HG03280 (cell line): ENCODE data around the gene CTDSP1.

ENCODE experiments used
- ATAC-seq: cut with Tn5 transposase; IDR thresholded peaks from one replicate; pipeline ENCODE4 v1.9.1; 2021; ENCODE audit warnings: mild to moderate bottlenecking, moderate library complexity; ENCODE audit not compliant: unreplicated experiment

CTDSP1 gene

GRCh38 chr2:218398437-218399390 lies 954 bp upstream of the CTDSP1 start:
- peak; percentile 24 for ATAC-seq

DNA sequence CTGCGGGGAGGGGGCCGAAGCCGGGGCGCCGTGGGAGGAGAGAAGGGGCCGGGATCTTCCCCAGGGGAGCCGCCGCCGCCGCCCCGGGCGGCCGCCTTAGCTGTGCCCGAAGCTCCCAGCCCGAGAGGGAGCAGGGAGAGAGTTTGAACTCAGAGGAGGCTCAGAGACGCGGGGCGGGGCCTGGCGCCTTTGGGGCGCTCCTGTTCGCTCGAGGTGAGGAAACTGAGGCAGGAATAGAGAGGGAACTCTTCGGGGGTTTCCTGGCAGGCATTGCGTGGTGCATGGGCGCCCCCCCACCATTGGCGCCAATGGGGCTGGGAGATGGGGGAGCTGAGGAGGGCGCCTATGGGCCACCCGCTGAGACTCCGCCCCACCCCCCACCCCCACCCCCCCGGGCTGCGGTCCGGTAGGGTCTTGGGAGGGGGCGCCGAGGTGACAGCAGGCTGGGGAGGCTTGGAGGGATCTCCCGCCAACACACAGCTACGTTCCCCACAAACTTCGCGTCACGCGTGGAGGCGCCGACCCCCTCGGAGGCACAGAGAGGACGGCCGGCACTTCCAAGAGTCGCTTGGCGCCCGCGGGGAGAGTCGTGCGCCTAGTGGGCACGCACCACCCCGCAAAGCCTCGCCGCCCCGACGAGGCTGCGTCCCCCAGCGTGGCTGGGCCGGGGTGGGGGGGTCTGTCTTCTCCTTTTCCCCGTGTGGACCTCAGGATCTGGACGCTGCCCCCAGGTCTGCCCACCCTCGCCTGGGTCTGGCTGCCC lies 680 bp downstream of the CTDSP1 start:
- no peak for ATAC-seq

DNA sequence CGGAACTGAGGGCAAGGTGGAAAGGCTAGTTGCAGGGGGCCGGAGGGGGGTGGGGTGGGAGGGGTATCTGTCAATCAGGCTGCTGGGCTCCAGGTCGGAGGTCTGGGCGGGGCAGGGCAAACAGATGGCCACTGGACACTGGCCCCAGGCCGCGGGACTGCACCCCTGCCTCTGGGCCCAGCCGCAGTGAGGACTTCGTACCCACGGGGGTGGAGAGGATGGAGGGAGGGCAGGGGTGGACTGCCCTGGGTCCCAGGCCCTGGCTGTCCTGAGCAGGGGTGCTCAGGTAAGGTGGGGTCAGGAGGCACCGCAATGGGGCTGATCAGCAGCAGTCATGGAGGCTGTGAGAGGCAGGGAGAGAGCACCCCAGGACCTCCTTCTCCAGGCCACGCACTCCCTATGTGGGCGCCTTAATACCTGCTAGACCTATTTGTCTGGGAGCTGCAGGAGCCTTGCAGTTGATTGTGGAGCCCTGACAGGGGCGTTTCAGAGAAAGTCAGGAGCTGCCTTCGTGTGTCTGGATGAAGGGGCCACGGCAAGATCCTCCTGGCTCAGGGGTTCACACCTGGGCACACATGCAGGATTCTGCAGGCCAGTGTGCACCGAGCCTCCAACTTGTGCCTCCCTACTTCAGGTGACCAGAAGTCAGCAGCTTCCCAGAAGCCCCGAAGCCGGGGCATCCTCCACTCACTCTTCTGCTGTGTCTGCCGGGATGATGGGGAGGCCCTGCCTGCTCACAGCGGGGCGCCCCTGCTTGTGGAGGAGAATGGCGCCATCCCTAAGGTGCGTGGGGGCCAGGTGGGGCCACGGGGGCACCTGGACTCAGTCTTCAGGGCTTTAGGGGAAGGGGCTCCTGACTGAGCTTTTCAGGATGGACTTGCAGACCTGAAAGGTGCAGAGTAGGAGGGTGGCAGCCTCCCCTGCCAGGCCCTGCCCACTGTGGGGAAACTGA lies 1.5 kb downstream of the CTDSP1 start:
- ATAC-seq, result no peak

DNA sequence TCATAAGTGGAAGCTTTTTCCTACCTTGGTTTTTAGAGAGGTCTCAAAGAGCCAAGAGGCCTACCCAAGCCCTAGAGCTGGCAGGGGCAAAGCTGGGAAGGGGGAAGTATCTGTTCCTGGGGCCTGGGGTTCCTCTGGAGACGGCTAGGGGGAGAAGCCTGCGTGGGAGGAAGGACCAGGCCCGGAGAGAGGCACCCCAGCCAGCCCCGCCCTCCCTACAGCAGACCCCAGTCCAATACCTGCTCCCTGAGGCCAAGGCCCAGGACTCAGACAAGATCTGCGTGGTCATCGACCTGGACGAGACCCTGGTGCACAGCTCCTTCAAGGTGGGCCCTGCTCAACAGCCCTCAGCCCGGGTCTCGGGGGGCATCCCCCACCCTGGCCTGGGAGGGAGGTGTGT lies 2.2 kb downstream of the CTDSP1 start:
- ATAC-seq, result no peak

GRCh38 chr2:218402491-218402901 lies 2.8 kb downstream of the CTDSP1 start:
- no peak for ATAC-seq

DNA sequence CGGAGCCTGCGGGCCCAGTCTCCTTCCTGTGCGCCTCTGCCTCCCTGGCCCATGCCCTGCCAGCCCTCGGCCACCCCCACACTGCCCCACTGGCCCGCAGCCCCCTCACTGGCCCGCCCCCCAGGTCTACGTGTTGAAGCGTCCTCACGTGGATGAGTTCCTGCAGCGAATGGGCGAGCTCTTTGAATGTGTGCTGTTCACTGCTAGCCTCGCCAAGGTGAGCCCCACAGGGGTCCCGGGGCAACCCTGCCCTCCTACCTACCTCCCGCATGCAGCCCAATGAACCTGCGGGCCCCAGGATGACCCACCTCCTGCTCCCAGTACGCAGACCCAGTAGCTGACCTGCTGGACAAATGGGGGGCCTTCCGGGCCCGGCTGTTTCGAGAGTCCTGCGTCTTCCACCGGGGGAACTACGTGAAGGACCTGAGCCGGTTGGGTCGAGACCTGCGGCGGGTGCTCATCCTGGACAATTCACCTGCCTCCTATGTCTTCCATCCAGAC lies 3.3 kb downstream of the CTDSP1 start:
- no peak for ATAC-seq

DNA sequence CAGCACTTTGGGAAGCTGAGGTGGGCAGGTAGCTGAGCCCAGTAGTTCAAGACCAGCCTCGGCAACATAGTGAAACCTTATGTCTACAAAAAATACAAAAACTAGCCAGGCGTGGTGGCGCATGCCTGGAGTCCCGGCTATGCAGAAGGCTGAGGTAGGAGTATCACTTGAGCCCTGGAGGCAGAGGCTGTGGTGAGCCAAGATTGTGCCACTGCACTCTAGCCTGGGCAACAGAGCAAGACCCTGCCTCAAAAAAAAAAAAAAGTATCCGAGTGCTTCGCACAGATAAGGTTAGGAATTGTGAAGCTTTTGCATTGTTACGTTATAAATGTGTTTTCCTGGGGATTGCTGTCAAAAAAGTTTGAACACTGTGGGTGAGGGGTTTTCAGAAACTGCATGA lies 4.1 kb downstream of the CTDSP1 start:
- ATAC-seq, result no peak

DNA sequence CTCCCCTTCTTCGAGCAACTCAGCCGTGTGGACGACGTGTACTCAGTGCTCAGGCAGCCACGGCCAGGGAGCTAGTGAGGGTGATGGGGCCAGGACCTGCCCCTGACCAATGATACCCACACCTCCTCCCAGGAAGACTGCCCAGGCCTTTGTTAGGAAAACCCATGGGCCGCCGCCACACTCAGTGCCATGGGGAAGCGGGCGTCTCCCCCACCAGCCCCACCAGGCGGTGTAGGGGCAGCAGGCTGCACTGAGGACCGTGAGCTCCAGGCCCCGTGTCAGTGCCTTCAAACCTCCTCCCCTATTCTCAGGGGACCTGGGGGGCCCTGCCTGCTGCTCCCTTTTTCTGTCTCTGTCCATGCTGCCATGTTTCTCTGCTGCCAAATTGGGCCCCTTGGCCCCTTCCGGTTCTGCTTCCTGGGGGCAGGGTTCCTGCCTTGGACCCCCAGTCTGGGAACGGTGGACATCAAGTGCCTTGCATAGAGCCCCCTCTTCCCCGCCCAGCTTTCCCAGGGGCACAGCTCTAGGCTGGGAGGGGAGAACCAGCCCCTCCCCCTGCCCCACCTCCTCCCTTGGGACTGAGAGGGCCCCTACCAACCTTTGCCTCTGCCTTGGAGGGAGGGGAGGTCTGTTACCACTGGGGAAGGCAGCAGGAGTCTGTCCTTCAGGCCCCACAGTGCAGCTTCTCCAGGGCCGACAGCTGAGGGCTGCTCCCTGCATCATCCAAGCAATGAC lies 4.8 kb downstream of the CTDSP1 start:
- no peak for ATAC-seq

DNA sequence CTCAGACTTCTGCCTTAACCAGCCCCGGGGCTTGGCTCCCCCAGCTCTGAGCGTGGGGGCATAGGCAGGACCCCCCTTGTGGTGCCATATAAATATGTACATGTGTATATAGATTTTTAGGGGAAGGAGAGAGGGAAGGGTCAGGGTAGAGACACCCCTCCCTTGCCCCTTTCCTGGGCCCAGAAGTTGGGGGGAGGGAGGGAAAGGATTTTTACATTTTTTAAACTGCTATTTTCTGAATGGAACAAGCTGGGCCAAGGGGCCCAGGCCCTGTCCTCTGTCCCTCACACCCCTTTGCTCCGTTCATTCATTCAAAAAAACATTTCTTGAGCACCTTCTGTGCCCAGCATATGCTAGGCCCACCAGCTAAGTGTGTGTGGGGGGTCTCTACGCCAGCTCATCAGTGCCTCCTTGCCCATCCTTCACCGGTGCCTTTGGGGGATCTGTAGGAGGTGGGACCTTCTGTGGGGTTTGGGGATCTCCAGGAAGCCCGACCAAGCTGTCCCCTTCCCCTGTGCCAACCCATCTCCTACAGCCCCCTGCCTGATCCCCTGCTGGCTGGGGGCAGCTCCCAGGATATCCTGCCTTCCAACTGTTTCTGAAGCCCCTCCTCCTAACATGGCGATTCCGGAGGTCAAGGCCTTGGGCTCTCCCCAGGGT lies 5.5 kb downstream of the CTDSP1 start:
- ATAC-seq, result no peak

DNA sequence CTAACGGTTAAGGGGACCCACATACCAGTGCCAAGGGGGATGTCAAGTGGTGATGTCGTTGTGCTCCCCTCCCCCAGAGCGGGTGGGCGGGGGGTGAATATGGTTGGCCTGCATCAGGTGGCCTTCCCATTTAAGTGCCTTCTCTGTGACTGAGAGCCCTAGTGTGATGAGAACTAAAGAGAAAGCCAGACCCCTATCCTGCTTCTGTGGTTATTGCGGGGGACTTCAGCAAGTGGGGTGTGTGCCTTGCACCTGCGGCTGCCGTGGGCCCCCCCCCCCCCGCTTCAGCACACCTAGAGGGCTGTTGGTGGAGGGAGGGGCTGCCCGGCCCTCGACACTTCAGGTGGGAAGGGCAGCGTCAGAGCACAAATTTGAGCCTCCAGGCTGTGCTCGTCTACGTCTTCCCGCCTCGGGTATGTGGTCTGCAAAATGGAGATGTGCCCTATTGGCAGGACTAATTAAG lies 6.1 kb downstream of the CTDSP1 start:
- peak; percentile 1 for ATAC-seq

- ATAC-seq, result peak; percentile 87
Measured at GRCh38 chr2:218406209-218406948, 6.7 kb downstream of the CTDSP1 start.

- peak; percentile 1 for ATAC-seq
Measured at GRCh38 chr2:218406949-218407618, 7.4 kb downstream of the CTDSP1 start.

DNA sequence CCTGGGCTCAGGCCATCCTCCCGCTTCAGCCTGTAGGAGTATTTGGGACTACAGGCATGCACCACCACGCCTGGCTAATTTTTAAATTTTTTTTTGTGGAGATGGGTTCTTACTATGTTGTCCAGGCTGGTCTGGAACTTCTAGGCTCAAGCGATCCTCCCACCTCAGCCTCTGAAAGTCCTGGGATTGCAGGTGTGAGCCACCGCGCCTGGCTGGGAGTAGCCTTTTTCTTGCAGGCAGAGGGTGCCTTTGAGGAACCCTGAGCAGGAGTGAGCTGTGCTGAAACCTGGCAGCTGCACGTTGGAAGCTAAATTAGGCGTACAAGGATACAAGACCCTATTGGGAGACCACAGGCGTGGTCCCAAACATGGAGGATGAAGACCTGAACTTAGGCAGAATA lies 8.0 kb downstream of the CTDSP1 start:
- ATAC-seq, result no peak

DNA sequence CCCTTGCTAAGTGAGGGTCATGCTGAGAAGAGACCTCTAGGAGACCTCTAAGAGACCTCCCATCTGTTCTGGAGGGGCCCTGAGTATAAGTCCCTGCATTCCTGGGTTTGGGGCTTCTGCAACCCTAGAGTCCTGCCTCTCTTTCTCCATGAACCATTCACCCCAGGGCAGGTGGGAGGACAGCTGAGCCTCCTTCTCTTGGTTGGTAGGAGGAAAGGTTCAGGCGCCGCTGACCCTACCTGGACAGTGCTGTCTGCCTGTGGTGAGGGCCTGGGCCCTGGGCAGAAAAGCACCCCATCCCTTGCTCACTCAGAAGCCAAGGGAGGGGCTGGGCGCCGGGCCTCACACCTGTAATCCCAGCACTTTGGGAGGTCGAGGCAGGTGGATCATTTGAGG lies 18.7 kb downstream of the CTDSP1 start:
- ATAC-seq, result no peak

GRCh38 chr2:218418717-218419458 lies 19.2 kb downstream of the CTDSP1 start, which contains the start of gene VIL1:
Gene VIL1, plus strand, starts transcription at chr2:218419123. Its CDS starts 4,656 bp downstream, at chr2:218423779.
- no peak for ATAC-seq

DNA sequence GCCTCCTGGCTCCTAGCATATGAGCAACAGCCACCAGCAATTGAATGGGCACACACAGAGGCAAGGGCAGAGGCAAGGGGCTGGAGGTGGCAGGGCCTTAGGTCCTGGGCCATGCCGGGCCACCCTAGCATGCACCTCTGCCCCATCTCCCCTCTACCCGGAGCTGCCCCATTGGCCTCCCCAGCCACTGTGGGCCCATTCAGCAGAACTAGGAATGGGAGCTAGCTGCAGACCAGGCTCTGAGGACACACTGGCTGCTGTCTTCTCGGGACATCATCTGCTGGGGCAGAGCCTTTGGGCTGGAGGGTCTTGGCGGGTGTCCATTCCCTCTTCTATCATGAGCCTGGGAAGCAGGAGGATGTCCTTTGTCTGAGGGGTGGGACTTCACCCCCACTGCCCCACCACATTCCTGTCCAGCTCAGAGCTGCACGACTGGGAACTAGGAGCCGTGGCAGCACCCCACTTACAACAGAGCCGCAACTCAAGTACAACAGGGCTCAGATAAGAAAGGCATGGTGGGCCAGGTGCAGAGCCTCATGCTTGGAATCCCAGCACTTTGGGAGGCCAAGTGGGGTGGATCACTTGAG lies 20.1 kb downstream of the CTDSP1 start:
- no peak for ATAC-seq

DNA sequence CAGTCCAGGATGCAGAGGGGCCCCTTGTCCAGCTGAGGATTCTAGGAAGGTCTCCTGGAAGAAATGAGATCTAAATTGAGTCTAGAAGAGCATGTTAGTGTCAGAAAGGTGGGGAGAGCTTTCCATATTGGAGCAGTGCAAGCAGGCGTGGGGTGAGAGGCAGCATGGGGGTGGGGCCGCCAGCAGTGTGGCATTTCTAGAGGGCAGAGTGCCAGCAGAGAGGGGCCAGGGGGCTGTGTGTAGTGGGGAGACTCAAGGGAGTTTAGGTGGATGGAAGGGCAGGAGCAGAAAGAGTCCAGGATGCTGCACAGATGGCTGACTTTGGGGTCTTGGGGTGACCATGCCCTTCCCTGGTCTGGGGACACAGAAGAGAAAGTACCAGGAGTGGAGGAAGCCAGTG lies 21.4 kb downstream of the CTDSP1 start:
- no peak for ATAC-seq
